Measurements from ENCODE around the gene FAM193A. TPM values are rescaled to one million over a fixed set of nuclear protein-coding genes. Genes with fewer than 3 reads are reported as not detected.
"Not testable (repeated sequence)": the region's sequence is repeated elsewhere in the genome, so short reads cannot be mapped to it uniquely, and the experiment has no call there.

The FAM193A gene
- total RNA-seq, 6 experiments from 2014 or later, result 20.4 to 22.3 (median 20.8) TPM

DNA sequence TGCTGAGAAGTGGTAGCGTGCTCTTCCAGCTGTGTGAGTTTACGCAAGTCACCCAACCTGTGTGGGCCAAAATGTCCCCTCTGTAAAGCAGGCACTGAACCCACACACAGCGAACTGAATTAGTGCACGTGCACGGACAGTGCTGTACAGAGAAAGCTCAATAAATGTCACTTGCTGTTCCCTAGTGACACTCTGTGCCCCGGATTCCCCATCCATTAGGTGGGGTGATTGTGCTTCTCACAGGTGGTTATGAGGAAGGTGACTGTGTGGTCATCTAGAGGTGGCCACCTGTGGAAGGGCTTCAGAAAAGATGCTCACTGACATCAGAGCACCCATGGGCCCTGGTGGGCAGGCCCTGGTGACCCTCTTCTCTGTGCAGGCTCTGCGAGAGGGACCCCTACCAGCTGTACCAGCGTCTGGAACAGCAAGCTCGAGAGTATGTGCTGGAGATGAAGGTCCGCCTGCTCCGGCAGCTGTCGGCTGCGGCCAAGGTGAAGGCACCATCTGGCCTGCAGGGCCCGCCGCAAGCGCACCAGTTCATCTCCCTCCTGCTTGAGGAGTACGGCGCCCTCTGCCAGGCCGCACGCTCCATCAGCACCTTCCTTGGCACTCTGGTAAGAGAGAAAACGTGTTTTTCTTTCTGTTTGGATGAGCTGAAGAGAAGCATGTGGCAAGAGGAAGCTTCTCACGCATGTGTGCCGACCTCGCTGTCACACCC is 94.3 kb downstream of the FAM193A start:
- TF ChIP-seq, protein P1, sequence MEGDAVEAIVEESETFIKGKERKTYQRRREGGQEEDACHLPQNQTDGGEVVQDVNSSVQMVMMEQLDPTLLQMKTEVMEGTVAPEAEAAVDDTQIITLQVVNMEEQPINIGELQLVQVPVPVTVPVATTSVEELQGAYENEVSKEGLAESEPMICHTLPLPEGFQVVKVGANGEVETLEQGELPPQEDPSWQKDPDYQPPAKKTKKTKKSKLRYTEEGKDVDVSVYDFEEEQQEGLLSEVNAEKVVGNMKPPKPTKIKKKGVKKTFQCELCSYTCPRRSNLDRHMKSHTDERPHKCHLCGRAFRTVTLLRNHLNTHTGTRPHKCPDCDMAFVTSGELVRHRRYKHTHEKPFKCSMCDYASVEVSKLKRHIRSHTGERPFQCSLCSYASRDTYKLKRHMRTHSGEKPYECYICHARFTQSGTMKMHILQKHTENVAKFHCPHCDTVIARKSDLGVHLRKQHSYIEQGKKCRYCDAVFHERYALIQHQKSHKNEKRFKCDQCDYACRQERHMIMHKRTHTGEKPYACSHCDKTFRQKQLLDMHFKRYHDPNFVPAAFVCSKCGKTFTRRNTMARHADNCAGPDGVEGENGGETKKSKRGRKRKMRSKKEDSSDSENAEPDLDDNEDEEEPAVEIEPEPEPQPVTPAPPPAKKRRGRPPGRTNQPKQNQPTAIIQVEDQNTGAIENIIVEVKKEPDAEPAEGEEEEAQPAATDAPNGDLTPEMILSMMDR (IDR thresholded peaks at IDR 0.05), result peak; percentile 19; the same call in 1 of the 2 replicates
- H3K27me3 Mint-ChIP-seq (ENCODE audit: insufficient read depth), result no peaks in the 10 kb centered on the region
- DNase-seq, result no peak
- no peaks in the 10 kb centered on the region for H3K9me3 Mint-ChIP-seq
- no peak overlapping the region for H3K27ac Mint-ChIP-seq
- H3K36me3 Mint-ChIP-seq (ENCODE audit: low read depth), result peaks cover 7% of the 10 kb centered on the region; the same call in 1 of the 2 replicates
- no peaks in the 10 kb centered on the region for H3K4me1 Mint-ChIP-seq (ENCODE audit: low read depth)
- no peak overlapping the region for H3K4me3 Mint-ChIP-seq

DNA sequence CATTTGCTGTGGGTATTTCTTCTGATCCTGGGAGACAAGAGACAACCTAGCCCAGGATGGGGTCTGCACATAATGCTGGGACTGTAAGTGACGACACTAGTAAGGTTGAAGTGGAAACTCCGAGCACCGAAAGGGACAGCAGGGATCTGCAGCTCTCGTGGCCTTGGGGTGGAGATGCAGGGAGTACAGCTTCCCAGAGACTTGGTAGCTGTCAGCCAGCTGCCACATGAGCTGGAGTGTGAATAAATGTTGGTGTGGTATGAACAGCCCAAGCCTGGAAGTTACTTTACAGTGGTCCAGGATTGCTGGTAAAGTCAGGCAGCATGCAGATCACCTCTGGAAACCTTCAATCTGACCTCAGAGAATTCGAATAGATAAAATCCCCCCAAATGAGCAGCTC is 97.6 kb downstream of the FAM193A start:
- no peaks in the 10 kb centered on the region for H3K4me1 Mint-ChIP-seq (ENCODE audit: low read depth)
- DNase-seq, result no peak
- H3K27ac Mint-ChIP-seq, result no peak overlapping the region
- no peaks in the 10 kb centered on the region for H3K9me3 Mint-ChIP-seq
- no peak overlapping the region for H3K4me3 Mint-ChIP-seq
- no peaks in the 10 kb centered on the region for H3K27me3 Mint-ChIP-seq (ENCODE audit: insufficient read depth)
- TF ChIP-seq, protein P1 (IDR thresholded peaks at IDR 0.05), result no peak
- H3K36me3 Mint-ChIP-seq (ENCODE audit: low read depth), result 0 out of 2 replicates have a peak, but pooled peaks cover 7% of the 10 kb centered on the region

DNA sequence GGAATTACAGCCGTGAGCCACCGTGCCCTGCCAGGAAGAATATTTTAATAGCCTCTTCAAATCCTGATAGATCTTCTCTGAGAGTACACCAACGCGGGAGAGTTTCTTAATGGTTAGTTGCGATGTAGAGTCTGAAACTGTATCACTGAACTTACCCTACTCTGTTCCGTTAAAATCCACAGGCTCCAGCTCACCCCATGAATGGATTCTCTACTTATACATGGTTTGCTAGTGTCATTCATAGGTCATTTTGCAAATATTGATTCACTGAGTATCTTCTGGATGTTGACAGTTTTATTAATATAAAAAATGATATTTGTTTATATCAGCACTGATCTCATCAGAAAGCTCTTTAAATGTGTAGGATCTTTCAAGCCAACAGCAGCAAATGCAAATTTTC is 99.9 kb downstream of the FAM193A start:
- TF ChIP-seq, protein P1 (IDR thresholded peaks at IDR 0.05), result no peak
- Mint-ChIP-seq H3K4me1 (ENCODE audit: low read depth) (no peaks in the 10 kb centered on the region), H3K36me3 (ENCODE audit: low read depth) (0 out of 2 replicates have a peak, but pooled peaks cover 11% of the 10 kb centered on the region), H3K27me3 (ENCODE audit: insufficient read depth) (peaks cover 5% of the 10 kb centered on the region; the same call in 1 of the 2 replicates), H3K4me3 (no peak overlapping the region), H3K27ac (no peak overlapping the region), H3K9me3 (no peaks in the 10 kb centered on the region)
- DNase-seq, result no peak

DNA sequence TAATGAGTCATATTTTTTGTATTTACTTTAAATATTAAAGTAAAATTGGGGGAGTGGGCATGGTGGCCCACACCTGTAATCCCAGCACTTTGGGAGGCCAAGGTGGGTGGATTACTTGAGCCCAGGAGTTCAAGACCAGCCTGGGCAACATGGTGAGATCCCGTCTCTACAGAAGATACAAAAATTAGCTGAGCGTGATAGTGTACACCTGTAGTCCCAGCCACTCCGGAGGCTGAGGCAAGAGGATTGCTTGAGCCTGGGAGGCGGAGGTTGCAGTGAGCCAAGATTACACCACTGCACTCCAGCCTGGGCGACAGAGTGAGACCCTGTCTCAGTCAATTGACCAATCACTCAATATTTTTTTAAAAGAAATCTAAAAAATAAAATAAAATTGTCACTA is 100.5 kb downstream of the FAM193A start:
- H3K4me1 Mint-ChIP-seq (ENCODE audit: low read depth); H3K27ac Mint-ChIP-seq; H3K27me3 Mint-ChIP-seq (ENCODE audit: insufficient read depth); H3K4me3 Mint-ChIP-seq; DNase-seq; H3K9me3 Mint-ChIP-seq: not testable (repeated sequence)
- H3K36me3 Mint-ChIP-seq (ENCODE audit: low read depth), result 0 out of 2 replicates have a peak, but pooled peaks cover 11% of the 10 kb centered on the region

DNA sequence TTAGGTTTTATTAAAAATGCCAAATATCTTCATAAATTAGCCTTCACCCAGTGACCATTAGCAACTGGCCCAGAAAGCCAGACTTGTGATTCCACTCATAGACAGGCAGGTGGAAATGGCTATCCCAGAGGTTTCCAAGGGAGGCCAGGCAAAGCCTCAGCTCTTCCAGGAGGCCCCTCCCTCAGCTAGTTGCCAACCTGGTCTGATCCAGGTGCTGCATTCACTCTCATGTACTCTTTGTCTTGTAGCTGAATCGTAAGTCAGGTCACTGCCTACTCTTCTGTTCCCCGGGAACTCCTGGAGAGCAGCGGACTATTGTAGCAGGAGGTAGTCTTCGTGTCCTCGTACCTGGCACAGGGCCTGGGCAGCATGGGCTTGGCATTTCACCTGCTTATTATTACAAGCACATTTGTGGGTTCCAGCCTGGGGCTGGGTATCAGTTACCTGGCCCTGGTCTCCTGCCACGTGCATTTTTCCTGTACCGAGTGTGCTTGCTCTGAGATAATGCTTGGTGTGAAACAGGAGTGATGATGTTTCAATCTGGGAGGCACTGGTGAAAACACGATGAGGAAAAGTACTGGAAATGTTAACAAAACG is 101.6 kb downstream of the FAM193A start:
- Mint-ChIP-seq H3K36me3 (ENCODE audit: low read depth) (peaks cover 21% of the 10 kb centered on the region; the same call in 1 of the 2 replicates), H3K27ac (no peak overlapping the region), H3K9me3 (no peaks in the 10 kb centered on the region), H3K27me3 (ENCODE audit: insufficient read depth) (peaks cover 7% of the 10 kb centered on the region; the same call in 1 of the 2 replicates), H3K4me1 (ENCODE audit: low read depth) (no peaks in the 10 kb centered on the region), H3K4me3 (no peak overlapping the region)
- TF ChIP-seq, protein P1 (IDR thresholded peaks at IDR 0.05), result no peak
- DNase-seq, result no peak

DNA sequence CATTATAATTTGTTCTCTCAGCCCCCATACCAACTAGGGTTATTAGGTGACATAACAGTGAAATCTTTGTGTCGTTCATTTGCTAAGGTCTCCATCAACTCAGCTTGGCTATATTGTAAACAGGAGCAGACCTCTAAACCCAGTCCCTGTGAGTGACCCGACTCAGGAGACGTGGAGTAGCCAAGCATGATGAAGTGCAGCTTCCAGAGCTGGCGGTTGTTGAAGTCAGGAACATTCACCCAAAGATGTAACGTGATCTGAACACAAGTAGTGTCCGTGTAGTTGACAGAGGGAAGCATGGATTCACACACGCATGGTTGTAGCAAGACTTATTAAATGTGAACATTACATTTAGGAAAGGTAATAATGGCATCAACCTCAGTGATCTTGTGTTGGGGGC is 102.3 kb downstream of the FAM193A start:
- DNase-seq, result no peak
- H3K36me3 Mint-ChIP-seq (ENCODE audit: low read depth), result peaks cover 25% of the 10 kb centered on the region; the same call in 1 of the 2 replicates
- no peak overlapping the region for H3K27ac Mint-ChIP-seq
- no peaks in the 10 kb centered on the region for H3K9me3 Mint-ChIP-seq
- no peak overlapping the region for H3K4me3 Mint-ChIP-seq
- H3K4me1 Mint-ChIP-seq (ENCODE audit: low read depth), result no peaks in the 10 kb centered on the region
- peaks cover 7% of the 10 kb centered on the region; the same call in 1 of the 2 replicates for H3K27me3 Mint-ChIP-seq (ENCODE audit: insufficient read depth)
- TF ChIP-seq, protein P1 (IDR thresholded peaks at IDR 0.05), result no peak
